NCI-H460 (cell line): ENCODE data around the gene MATK. TPM values are rescaled to one million over a fixed set of nuclear protein-coding genes. Genes with fewer than 3 reads are reported as not detected.

Experiments used
- DNase-seq: peaks from one replicate; pipeline ENCODE4 v3.0.0-alpha.2; 2016; ENCODE audit warnings: low read depth; ENCODE audit errors: extremely low read depth
- polyA plus RNA-seq: library from polyadenylated mRNA; depleted of rRNA; stranded (reverse); fragments of >200 nt; gene quantifications from 2 replicates; pipeline ENCODE4 v1.2.3, GENCODE V29; 2014; cell fraction: nucleus; rRNA removed
- total RNA-seq: library from RNA; depleted of rRNA; stranded (reverse); fragments of >200 nt; shearing (Covaris generic); gene quantifications from 2 replicates; pipeline ENCODE4 v1.2.3, GENCODE V29; 2014; rRNA removed

Gene MATK
- total RNA-seq = not detected in 2 replicates
- polyA plus RNA-seq = not detected in 2 replicates

- DNase-seq = no peak
Measured at GRCh38 chr19:3785938-3786824, at the start of gene MATK. Gene MATK (minus strand): TSS chr19:3786381. CDS start chr19:3785135, 1,246 bp downstream.

- no peak for DNase-seq
Measured at GRCh38 chr19:3835055-3835435, 48.9 kb upstream of the MATK start.

GRCh38 chr19:3834349-3835054 is 48.3 kb upstream of the MATK start:
- DNase-seq = no peak

- no peak for DNase-seq
Measured at GRCh38 chr19:3833578-3834348, 47.6 kb upstream of the MATK start.

GRCh38 chr19:3832001-3832400 is 45.8 kb upstream of the MATK start:
- DNase-seq = no peak

DNA sequence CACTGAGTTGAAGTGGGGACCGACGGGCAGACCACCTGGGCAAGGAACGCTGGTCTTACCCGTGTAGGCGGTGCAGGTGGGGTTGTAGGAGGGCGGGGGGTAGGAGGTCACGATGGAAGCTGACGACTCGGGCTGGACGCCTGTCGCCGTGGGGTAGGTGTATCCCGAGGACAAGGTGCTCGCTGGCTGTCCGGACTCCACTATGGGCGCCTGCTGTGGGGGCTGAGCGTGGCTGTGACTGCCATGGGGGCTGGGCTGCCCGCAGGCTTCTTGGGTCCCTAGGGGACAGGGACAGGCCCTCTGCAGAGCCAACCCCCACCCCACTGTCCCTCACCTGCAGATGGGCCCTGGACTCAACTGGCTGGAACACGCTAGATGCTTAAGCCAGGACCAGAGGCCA is 45.4 kb upstream of the MATK start:
- no peak for DNase-seq

GRCh38 chr19:3830621-3831589 is 44.7 kb upstream of the MATK start:
- no peak for DNase-seq

- no peak for DNase-seq
Measured at GRCh38 chr19:3827306-3827705, 41.1 kb upstream of the MATK start.

DNA sequence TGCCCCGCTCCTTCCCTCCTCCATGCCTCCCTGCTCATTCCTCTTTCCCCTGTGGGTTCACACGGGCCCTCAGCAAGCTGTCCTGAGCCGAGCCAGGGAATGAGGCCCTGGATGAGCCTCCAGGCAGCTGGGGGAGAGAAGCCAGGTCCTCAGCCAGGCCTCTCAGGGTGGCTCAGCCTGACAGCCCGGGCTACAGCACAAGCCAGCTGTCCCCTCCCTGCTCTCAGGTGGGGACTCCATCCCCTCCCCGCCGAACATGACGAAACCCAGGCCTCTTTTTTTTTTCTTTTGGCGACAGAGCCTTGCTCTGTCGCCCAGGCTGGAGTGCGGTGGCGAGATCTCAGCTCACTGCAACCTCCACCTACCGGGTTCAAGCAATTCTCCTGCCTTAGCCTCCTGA is 40.0 kb upstream of the MATK start:
- no peak for DNase-seq

DNA sequence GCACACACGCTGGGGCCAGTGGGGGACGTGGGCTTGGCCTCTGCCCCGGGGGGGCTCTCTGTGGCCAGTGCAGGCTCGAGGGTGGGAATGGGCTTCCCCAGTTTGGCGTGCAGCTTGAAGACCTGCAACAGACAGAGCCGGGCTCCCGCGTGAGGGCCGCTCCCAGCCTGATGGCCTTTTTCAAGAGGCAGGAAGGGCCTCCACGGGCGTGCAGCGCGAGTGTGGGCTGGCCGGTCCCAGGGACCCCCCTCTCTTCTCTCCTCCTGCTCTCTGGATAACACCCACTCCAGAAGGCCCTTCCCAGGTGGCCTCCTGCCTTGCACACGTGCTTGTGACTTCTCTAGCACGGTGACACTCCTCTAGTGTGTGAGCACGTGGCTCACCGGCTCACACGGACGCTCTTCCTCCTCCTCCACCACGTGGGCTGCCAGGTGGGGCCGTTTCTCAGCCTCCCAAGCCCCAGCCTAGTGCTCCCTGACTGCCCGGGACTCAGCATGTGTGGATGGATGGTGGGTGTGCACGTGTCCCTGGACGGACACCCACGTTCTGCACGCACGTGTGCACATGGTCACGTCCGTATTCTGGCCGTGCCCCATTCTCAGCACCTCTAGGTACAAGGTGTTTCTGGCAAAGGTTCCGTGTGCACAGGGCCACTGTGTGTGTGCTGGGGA is 39.2 kb upstream of the MATK start:
- DNase-seq = no peak

- DNase-seq = no peak
Measured at GRCh38 chr19:3823350-3823713, 37.2 kb upstream of the MATK start.

- DNase-seq = no peak
Measured at GRCh38 chr19:3822683-3823349, 36.6 kb upstream of the MATK start.

DNA sequence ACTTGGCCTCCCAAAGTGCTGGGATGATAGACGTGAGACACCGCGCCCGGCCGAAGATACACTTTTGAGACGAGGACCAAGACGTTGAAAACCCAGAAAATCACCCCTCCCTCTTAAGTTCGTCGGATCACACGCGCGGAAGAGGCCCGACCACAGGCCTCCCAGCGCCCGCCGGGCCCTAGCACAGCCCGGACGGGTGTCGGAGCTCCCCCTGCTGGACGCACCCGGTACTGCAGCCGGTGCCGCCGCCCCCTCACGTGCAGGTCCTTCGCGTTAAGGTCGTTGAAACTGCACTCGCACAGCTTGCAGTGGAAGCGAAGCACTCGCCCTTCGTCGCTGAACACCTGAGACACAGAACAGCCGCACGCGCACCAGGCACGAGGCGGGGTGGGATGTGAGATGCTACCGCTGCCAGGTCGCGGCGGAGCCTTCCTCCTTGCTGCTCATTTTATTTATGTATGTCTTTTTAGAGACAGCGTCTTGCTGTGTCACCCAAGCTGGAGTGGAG is 35.7 kb upstream of the MATK start:
- DNase-seq = peak; percentile 22

DNA sequence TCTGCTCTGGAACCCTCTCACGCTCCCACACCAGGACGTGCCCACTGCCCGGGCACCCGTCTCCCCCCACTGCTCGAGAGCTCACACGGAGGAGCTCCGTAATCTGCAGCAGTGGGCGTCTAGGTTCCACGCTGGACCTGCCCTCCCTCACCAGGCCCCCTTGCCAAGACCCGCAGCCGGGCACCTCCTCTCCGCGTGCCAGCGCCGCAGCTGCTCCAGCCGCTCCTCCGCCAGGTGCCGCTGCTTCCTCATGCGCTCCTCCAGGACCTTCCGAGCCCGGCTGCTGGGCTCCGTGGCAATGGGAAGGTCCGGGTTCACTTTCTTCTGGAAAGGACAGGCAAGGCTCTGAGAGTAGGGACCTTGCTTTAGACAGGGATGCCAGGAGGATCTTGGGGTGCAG is 35.0 kb upstream of the MATK start:
- DNase-seq = peak; percentile 48

DNA sequence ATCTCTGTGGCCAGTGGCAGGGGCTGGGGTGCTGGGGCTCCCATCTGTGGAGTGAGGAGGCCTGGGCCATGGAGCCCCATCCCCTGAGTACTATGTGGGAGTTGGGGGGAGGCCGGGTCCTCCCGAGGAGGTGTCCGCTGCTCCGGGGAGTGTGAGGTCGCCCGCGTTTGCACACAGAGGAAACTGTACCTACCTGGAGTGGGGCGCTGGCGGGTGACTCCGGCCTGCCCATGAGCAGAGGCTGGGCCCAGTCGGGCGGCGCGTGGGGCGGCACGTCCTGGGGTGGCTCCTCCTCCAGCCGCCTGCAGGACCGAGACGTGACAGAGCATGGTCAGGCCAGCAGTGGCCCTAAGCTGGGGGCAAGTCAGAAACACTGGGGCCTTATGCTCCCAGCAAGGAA is 33.8 kb upstream of the MATK start:
- DNase-seq = no peak

- DNase-seq = no peak
Measured at GRCh38 chr19:3818918-3819317, 32.7 kb upstream of the MATK start.

DNA sequence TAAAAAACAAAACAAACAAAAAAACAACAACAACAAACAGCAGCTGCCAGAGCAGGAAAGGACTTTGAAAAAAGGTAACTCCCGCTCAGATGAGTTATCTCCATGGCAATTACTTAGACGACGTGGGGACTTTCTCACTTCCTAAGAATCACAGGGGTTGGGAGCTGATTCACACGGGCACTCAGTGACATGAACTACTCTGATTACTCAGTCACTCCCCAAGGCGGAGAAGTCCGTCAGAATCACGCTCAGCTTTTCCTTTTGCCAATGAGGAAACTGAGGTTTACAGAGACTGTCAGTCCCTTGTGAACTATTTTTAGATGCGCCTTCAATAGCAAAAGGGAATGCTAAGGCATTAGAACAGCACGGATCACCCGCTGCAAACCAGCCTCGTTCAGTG is 32.3 kb upstream of the MATK start:
- DNase-seq = peak; percentile 6

- no peak for DNase-seq
Measured at GRCh38 chr19:3817761-3818160, 31.6 kb upstream of the MATK start.
